Subcutaneous adipose tissue (tissue), 4 donors: ENCODE results near the gene TNP2. TPM values are rescaled to one million over a fixed set of nuclear protein-coding genes. Genes with fewer than 3 reads are reported as not detected.

ENCODE experiments used
- total RNA-seq, 4 donors: library from RNA; depleted of rRNA; stranded (reverse); fragments of >200 nt; gene quantifications; one replicate each; pipeline ENCODE4 v1.1.0, GENCODE V29; 2016
- TF ChIP-seq, protein P1 (sequence below): fragments of 450-650 bp; IDR thresholded peaks from one replicate; pipeline ENCODE4 v1.5.1; 2016; ENCODE audit warnings: low read depth, mild to moderate bottlenecking, control low read depth, antibody characterized with exemption, moderate library complexity

Gene TNP2
- total RNA-seq, result not detected

GRCh38 chr16:11268921-11269375 is at the start of gene TNP2:
Gene TNP2, minus strand, starts transcription at chr16:11269325. Its CDS starts 63 bp downstream, at chr16:11269262.
- TF ChIP-seq, protein P1, sequence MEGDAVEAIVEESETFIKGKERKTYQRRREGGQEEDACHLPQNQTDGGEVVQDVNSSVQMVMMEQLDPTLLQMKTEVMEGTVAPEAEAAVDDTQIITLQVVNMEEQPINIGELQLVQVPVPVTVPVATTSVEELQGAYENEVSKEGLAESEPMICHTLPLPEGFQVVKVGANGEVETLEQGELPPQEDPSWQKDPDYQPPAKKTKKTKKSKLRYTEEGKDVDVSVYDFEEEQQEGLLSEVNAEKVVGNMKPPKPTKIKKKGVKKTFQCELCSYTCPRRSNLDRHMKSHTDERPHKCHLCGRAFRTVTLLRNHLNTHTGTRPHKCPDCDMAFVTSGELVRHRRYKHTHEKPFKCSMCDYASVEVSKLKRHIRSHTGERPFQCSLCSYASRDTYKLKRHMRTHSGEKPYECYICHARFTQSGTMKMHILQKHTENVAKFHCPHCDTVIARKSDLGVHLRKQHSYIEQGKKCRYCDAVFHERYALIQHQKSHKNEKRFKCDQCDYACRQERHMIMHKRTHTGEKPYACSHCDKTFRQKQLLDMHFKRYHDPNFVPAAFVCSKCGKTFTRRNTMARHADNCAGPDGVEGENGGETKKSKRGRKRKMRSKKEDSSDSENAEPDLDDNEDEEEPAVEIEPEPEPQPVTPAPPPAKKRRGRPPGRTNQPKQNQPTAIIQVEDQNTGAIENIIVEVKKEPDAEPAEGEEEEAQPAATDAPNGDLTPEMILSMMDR, result no peak

DNA sequence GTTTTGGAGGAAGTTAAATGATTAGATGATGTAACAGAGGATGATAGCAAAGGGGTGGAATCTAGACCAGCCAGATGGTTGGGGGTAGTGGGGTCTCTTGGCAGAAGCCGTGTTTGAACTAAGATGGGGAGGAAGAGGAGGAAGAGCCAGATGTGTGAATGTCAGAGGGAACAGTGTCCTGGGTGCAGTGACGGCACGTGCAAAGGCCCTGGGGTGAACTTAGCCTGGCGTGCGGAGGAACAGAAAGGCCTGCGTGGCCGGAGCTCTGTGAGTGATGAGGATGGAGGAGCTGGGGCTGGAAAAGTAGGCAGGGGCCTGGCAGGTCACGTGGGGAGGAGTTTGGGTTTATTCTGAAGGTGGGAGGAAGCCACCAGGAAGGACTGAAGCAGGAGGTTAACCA is 49.7 kb upstream of the TNP2 start:
- TF ChIP-seq, protein P1, result no peak

GRCh38 chr16:11316331-11317015 is 47.3 kb upstream of the TNP2 start:
- TF ChIP-seq, protein P1, result no peak

DNA sequence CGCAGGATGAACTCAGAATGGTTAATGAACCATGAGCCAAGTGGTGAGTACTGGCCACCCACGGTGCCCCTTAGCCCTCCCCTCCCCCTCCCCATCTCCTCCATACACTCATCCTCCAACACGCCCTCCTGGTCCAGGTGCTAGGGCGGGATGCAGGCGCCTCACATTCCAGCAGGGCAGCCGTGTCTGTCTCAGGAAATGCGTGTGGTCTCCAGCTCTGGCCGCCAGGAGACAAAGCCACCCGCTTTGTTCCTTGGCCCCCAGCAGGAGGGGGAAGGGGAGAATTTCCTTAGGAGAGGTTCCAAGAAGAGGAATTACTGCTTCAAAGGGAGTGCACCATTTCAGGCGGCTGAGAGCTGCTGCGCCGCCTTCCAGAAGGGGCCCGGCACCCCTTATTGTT is 46.4 kb upstream of the TNP2 start:
- TF ChIP-seq, protein P1, result no peak

- TF ChIP-seq, protein P1, result no peak
Observed at GRCh38 chr16:11314309-11314894, 45.3 kb upstream of the TNP2 start.

DNA sequence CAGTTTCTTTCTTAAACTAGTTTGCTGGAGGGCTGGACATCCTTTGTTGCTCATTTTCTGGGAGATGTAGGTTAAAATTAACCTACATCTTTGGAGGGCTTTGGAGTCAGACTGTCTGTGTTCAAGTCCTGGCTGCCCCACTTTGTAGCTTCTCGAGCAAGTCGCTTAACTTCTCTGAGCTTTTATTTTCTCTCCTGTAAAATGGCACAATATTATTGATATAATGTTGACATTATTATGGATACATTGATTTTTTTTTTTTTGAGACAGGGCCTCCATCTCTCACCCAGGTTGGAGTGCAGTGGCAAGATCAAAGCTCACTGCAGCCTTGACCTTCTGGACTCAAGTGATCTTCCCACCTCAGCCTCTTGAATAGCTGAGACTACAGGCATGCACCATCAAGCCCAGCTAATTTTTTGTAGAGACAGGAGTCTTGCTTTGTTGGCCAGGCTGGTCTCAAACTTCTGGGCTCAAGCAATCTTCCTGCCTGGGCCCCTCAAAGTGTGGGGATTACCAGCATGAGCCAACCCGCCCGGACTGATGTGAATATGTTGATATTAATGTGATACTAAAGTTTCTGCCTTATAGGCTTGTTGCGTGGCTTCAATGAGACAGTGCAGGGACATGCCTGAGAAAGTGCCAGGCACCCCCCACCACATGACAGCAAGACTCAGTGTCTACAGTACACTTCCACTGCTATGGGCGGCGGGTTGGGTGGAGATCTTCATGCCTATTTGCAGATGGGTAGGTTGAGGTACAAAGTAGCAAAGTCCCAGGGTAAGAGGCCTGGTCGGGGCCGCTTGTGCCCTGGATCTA is 44.6 kb upstream of the TNP2 start:
- TF ChIP-seq, protein P1, result no peak
